NCI-H1417 (cell line): ENCODE results near the gene MCF2.

Experiments
- DNase-seq, 3 experiments: peaks; one replicate each; lab custom pipeline; 2025; lab: John Stamatoyannopoulos, UW

MCF2 gene

GRCh38 chrX:139585613-139586012 lies 122.4 kb downstream of the MCF2 start:
- no peak for DNase-seq

GRCh38 chrX:139581068-139581467 lies 126.9 kb downstream of the MCF2 start:
- no peak for DNase-seq

- no peak for DNase-seq
These were observed 141.0 kb downstream of the MCF2 start for GRCh38 chrX:139566981-139567380.

GRCh38 chrX:139563251-139563650 lies 144.7 kb downstream of the MCF2 start:
- no peak for DNase-seq

- DNase-seq, result no peak
These were observed 147.7 kb downstream of the MCF2 start for GRCh38 chrX:139560221-139560620.

GRCh38 chrX:139559383-139560042 lies 148.5 kb downstream of the MCF2 start:
- DNase-seq, result peak in 2 of 3 experiments; percentile 7 to 60

- DNase-seq, result no peak
These were observed 152.8 kb downstream of the MCF2 start for GRCh38 chrX:139554991-139555675.

GRCh38 chrX:139554376-139554775 lies 153.6 kb downstream of the MCF2 start:
- no peak for DNase-seq

- DNase-seq, result no peak
These were observed 163.4 kb downstream of the MCF2 start for GRCh38 chrX:139544591-139544990.

- no peak for DNase-seq
These were observed 164.0 kb downstream of the MCF2 start for GRCh38 chrX:139543920-139544319.

- DNase-seq, result no peak
These were observed 165.3 kb downstream of the MCF2 start for GRCh38 chrX:139542652-139543051.

GRCh38 chrX:139538907-139539790 lies 168.8 kb downstream of the MCF2 start:
- DNase-seq, result no peak

- no peak for DNase-seq
These were observed 174.5 kb downstream of the MCF2 start for GRCh38 chrX:139533444-139533843.

GRCh38 chrX:139532834-139533233 lies 175.1 kb downstream of the MCF2 start:
- no peak for DNase-seq
